GM23338 (cell line): Measurements from ENCODE around the gene DDC. TPM values are rescaled to one million over a fixed set of nuclear protein-coding genes. Genes with fewer than 3 reads are reported as not detected.

Experiments used
- ATAC-seq: fragments of 200-7000 bp; cut with Tn5 transposase; 3 replicates; pipeline ENCODE4 v1.9.1; 2020
- DNase-seq: peaks from one replicate; pipeline ENCODE4 v3.0.0-alpha.2; 2015; ENCODE audit warnings: low spot score
- H2AFZ ChIP-seq: fragments of 200-600 bp; sonication (generic); 2 replicates; pipeline ENCODE4 v1.8.0; 2016; ENCODE audit warnings: antibody characterized with exemption, mild to moderate bottlenecking, moderate library complexity
- H3F3A ChIP-seq: fragments of 200-600 bp; sonication (generic); replicated peaks from 2 replicates; pipeline ENCODE4 v1.8.0; 2017; ENCODE audit warnings: antibody characterized with exemption, mixed run types, low read depth
- H3K27ac ChIP-seq: fragments of 200-600 bp; sonication (generic); 2 replicates; pipeline ENCODE4 v1.6.1; 2016; ENCODE audit warnings: low read depth
- H3K27me3 ChIP-seq: fragments of 200-600 bp; sonication (generic); 2 replicates; pipeline ENCODE4 v1.8.0; 2016; ENCODE audit warnings: mild to moderate bottlenecking, mixed run types, moderate library complexity; ENCODE audit not compliant: insufficient read depth
- H3K36me3 ChIP-seq: fragments of 200-600 bp; sonication (generic); 2 replicates; pipeline ENCODE4 v1.8.0; 2016; ENCODE audit warnings: mild to moderate bottlenecking; ENCODE audit not compliant: insufficient read depth
- H3K4me1 ChIP-seq: fragments of 200-600 bp; sonication (generic); 2 replicates; pipeline ENCODE4 v1.8.0; 2016; ENCODE audit warnings: mild to moderate bottlenecking, moderate library complexity; ENCODE audit not compliant: insufficient read depth
- H3K4me2 ChIP-seq: fragments of 200-600 bp; sonication (generic); 2 replicates; pipeline ENCODE4 v1.7.1; 2017; ENCODE audit warnings: mixed run types
- H3K4me3 ChIP-seq: fragments of 200-600 bp; sonication (generic); 2 replicates; pipeline ENCODE4 v1.6.1; 2016; ENCODE audit warnings: mixed run types
- H3K79me2 ChIP-seq: fragments of 200-600 bp; sonication (generic); replicated peaks from 2 replicates; pipeline ENCODE4 v1.8.0; 2017; ENCODE audit warnings: mild to moderate bottlenecking; ENCODE audit not compliant: insufficient read depth
- H3K9me2 ChIP-seq: fragments of 200-600 bp; sonication (generic); 2 replicates; pipeline ENCODE4 v1.8.0; 2017; ENCODE audit not compliant: insufficient read depth
- H4K20me1 ChIP-seq: fragments of 200-600 bp; sonication (generic); replicated peaks from 2 replicates; pipeline ENCODE4 v1.8.0; 2017; ENCODE audit warnings: mild to moderate bottlenecking; ENCODE audit not compliant: insufficient read depth
- H3K27ac Mint-ChIP-seq: 2 replicates; pipeline ENCODE4 v1.8.0; 2020; ENCODE audit warnings: inconsistent platforms, mild to moderate bottlenecking, moderate library complexity, mixed read lengths
- H3K27me3 Mint-ChIP-seq: 3 replicates; pipeline ENCODE4 v1.8.0; 2022; ENCODE audit warnings: low read depth, mild to moderate bottlenecking, moderate library complexity, mixed read lengths, inconsistent platforms; ENCODE audit not compliant: insufficient read depth, poor library complexity
- H3K36me3 Mint-ChIP-seq: 3 replicates; pipeline ENCODE4 v1.8.0; 2021; ENCODE audit warnings: low read depth, mild to moderate bottlenecking, inconsistent platforms, moderate library complexity, mixed read lengths
- H3K4me1 Mint-ChIP-seq: 3 replicates; pipeline ENCODE4 v1.8.0; 2020; ENCODE audit warnings: mild to moderate bottlenecking, inconsistent platforms, mixed read lengths
- H3K4me3 Mint-ChIP-seq: 3 replicates; pipeline ENCODE4 v1.8.0; 2021; ENCODE audit warnings: moderate library complexity, mild to moderate bottlenecking, inconsistent platforms, mixed read lengths
- H3K9me3 Mint-ChIP-seq: 3 replicates; pipeline ENCODE4 v1.8.0; 2020; ENCODE audit warnings: moderate library complexity, mild to moderate bottlenecking, inconsistent platforms, mixed read lengths
- CREB1 ChIP-seq: fragments of 250-450 bp; sonication (Bioruptor Pico); IDR thresholded peaks from 2 replicates; pipeline ENCODE4 v1.5.0; 2020; ENCODE audit warnings: low read depth, mild to moderate bottlenecking, moderate library complexity
- CTCF ChIP-seq, 2 experiments: fragments of 200-600 bp in 1 of 2; sonication (generic) in 1 of 2; conservative IDR thresholded peaks; 2 replicates each; pipeline versions ENCODE4 v1.5.1 to v1.6.1; 2016 to 2017; ENCODE audit warnings: antibody characterized with exemption in 2 of 2, low read depth in 2 of 2, mild to moderate bottlenecking in 2 of 2, moderate library complexity in 1 of 2
- ETS1 ChIP-seq: IDR thresholded peaks from 2 replicates; pipeline ENCODE4 v1.6.1; 2016; ENCODE audit warnings: antibody characterized with exemption
- EZH2 ChIP-seq: fragments of 200-600 bp; sonication (generic); IDR thresholded peaks from one replicate; pipeline ENCODE4 v1.8.0; 2017; ENCODE audit warnings: antibody characterized with exemption, mild to moderate bottlenecking, low read depth; ENCODE audit not compliant: unreplicated experiment
- EZH2phosphoT487 ChIP-seq: fragments of 200-600 bp; sonication (generic); IDR thresholded peaks from one replicate; pipeline ENCODE4 v1.8.1; 2018; ENCODE audit warnings: antibody characterized with exemption; ENCODE audit not compliant: unreplicated experiment
- JUNB ChIP-seq: IDR thresholded peaks from one replicate; pipeline ENCODE4 v1.6.1; 2016; ENCODE audit warnings: antibody characterized with exemption; ENCODE audit not compliant: unreplicated experiment
- NANOG ChIP-seq: IDR thresholded peaks from 2 replicates; pipeline ENCODE4 v1.6.1; 2016; ENCODE audit warnings: antibody characterized with exemption, borderline replicate concordance
- POLR2AphosphoS5 ChIP-seq: IDR thresholded peaks from 2 replicates; pipeline ENCODE4 v1.6.1; 2016; ENCODE audit warnings: antibody characterized with exemption, low read depth
- STAT1 ChIP-seq: IDR thresholded peaks from one replicate; pipeline ENCODE4 v1.6.1; 2016; ENCODE audit warnings: antibody characterized with exemption; ENCODE audit not compliant: unreplicated experiment
- ZNF114 ChIP-seq: fragments of 250-450 bp; sonication (Bioruptor Pico); IDR thresholded peaks from 2 replicates; pipeline ENCODE4 v1.5.0; 2020; ENCODE audit warnings: mild to moderate bottlenecking, moderate library complexity
- ZNF331 ChIP-seq: fragments of 250-450 bp; sonication (Bioruptor Pico); IDR thresholded peaks from 2 replicates; pipeline ENCODE4 v1.5.0; 2020; ENCODE audit warnings: low read depth, mild to moderate bottlenecking, moderate library complexity
- ZNF462 ChIP-seq: fragments of 250-450 bp; sonication (Bioruptor Pico); IDR thresholded peaks from 2 replicates; pipeline ENCODE4 v1.5.0; 2020; ENCODE audit warnings: mild to moderate bottlenecking, moderate library complexity
- polyA plus RNA-seq: library from polyadenylated mRNA; unstranded; fragments of >200 nt; fragmentation: Nextera tagmentation; extraction: Ambion mirVana; gene quantifications from 2 replicates; pipeline ENCODE4 v1.2.1, GENCODE V29; 2016
- total RNA-seq: library from RNA; depleted of rRNA; stranded (reverse); fragments of >200 nt; shearing (Covaris generic); gene quantifications from 2 replicates; pipeline ENCODE4 v1.2.3, GENCODE V29; 2014

Gene DDC
- total and polyA plus RNA-seq, 2 experiments from 2014 or later: not detected

DNA sequence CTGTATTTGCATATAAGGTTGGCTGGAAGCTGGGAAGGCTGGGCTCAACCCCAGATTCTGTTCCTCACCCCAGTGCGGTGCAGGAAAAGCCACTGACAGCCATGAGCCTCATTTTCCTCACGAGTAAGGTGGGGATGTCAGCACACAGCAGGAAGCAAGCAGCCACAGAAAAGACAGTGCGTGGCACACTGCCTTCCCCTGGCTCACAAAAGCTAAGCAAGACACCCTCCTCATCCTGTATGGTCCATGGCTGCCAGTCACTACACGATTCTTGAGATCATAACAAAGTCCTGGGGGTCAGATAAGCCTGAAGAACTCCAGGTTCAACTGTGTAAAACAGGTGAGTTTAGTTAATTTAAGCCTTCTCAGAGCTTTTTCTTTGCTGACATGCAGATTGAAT is 28.9 kb upstream of the DDC start:
- ATAC-seq (no peak), DNase-seq (no peak)
- Histone ChIP-seq H3F3A (no peaks in the 10 kb centered on the region), H2AFZ (no peak overlapping the region), H4K20me1 (no peaks in the 10 kb centered on the region), H3K79me2 (no peaks in the 10 kb centered on the region), H3K27me3 (no peaks in the 10 kb centered on the region), H3K27ac (no peak overlapping the region), H3K4me2 (no peak overlapping the region), H3K4me1 (no peaks in the 10 kb centered on the region), H3K36me3 (peaks cover 7% of the 10 kb centered on the region; the same call in 1 of the 2 replicates), H3K9me2 (0 out of 2 replicates have a peak, but pooled peaks cover 2% of the 10 kb centered on the region), H3K4me3 (no peak overlapping the region)
- no peaks in the 10 kb centered on the region for H3K9me3 Mint-ChIP-seq
- no peak overlapping the region for H3K4me3 Mint-ChIP-seq
- H3K27me3 Mint-ChIP-seq: peaks cover 8% of the 10 kb centered on the region
- no peak overlapping the region for H3K27ac Mint-ChIP-seq
- TF ChIP-seq EZH2 (no peak), ETS1 (no peak)
- H3K4me1 Mint-ChIP-seq: no peaks in the 10 kb centered on the region; the same call in 2 of the 3 replicates
- H3K36me3 Mint-ChIP-seq: peaks cover 68% of the 10 kb centered on the region

GRCh38 chr7:50592940-50593339 is 27.7 kb upstream of the DDC start:
- DNase-seq (no peak), ATAC-seq (no peak)
- no peak overlapping the region for H3K27ac Mint-ChIP-seq
- no peak overlapping the region for H2AFZ ChIP-seq
- no peak overlapping the region for H3K4me3 ChIP-seq
- H3K4me3 Mint-ChIP-seq: no peak overlapping the region
- peaks cover 8% of the 10 kb centered on the region for H3K27me3 Mint-ChIP-seq
- 0 out of 2 replicates have a peak, but pooled peaks cover 3% of the 10 kb centered on the region for H3K9me2 ChIP-seq
- H3F3A ChIP-seq: no peaks in the 10 kb centered on the region
- no peaks in the 10 kb centered on the region for H3K4me1 Mint-ChIP-seq
- H3K79me2 ChIP-seq: no peaks in the 10 kb centered on the region
- H3K36me3 ChIP-seq: 0 out of 2 replicates have a peak, but pooled peaks cover 7% of the 10 kb centered on the region
- no peaks in the 10 kb centered on the region for H4K20me1 ChIP-seq
- H3K9me3 Mint-ChIP-seq: no peaks in the 10 kb centered on the region
- peaks cover 57% of the 10 kb centered on the region for H3K36me3 Mint-ChIP-seq
- H3K4me2 ChIP-seq: no peak overlapping the region
- no peaks in the 10 kb centered on the region for H3K27me3 ChIP-seq
- H3K27ac ChIP-seq: no peak overlapping the region
- H3K4me1 ChIP-seq: no peaks in the 10 kb centered on the region
- TF ChIP-seq POLR2AphosphoS5 (no peak), EZH2phosphoT487 (no peak), EZH2 (no peak), JUNB (no peak), CREB1 (CRISPR knock-in tag) (no peak), CTCF (conservative IDR thresholded peaks at IDR 0.05; ENCODE audit: low read depth in 2 of 2) (no peak), ZNF114 (CRISPR knock-in tag) (no peak), NANOG (no peak), ZNF462 (no peak), ZNF331 (CRISPR knock-in tag) (no peak), STAT1 (no peak)
